PC-9 (cell line): ENCODE measurements around the gene SNX18.

Experiments
- CTCF ChIP-seq: fragments of 200-600 bp; sonication (generic); conservative IDR thresholded peaks from 2 replicates; pipeline ENCODE4 v1.6.1; 2017; ENCODE audit warnings: mixed run types, antibody characterized with exemption, mild to moderate bottlenecking, moderate library complexity
- EZH2 ChIP-seq: fragments of 200-600 bp; sonication (generic); IDR thresholded peaks from 2 replicates; pipeline ENCODE4 v1.8.0; 2017; ENCODE audit warnings: antibody characterized with exemption, low read depth

GRCh38 chr5:54520940-54521339 lies 3.4 kb downstream of the SNX18 start:
- TF ChIP-seq EZH2 (no peak), CTCF (no peak)
